Astrocyte of the spinal cord (primary cell): ENCODE results near the gene IQCK.

Experiments used
- DNase-seq: peaks from one replicate; pipeline ENCODE4 v3.0.0; 2011; ENCODE audit warnings: low read depth, low spot score
- H3K4me3 ChIP-seq: 2 replicates; pipeline ENCODE4 v1.5.1; 2011; ENCODE audit warnings: low read depth, mild to moderate bottlenecking, low read length, moderate library complexity
- CTCF ChIP-seq: IDR thresholded peaks from 2 replicates; pipeline ENCODE4 v1.5.1; 2012; ENCODE audit warnings: low read depth, mild to moderate bottlenecking, low read length, inconsistent platforms
- in situ Hi-C: cut with HindIII; loops from 2 replicates; pipeline ENCODE4 v1.10.0; 2017; ENCODE audit warnings: low sequenced_read_pairs

The IQCK gene

GRCh38 chr16:19829844-19830692 is 112.0 kb downstream of the IQCK start:
- no peak overlapping the region for H3K4me3 ChIP-seq
- no peak for TF ChIP-seq CTCF
- in situ Hi-C loops, result no loop called here
- no peak for DNase-seq

- in situ Hi-C loops, result no loop called here
- H3K4me3 ChIP-seq, result no peak overlapping the region
- TF ChIP-seq CTCF, result no peak
- DNase-seq, result no peak
Measured at GRCh38 chr16:19830902-19831560, 113.0 kb downstream of the IQCK start.

- TF ChIP-seq CTCF, result no peak
- no peak overlapping the region for H3K4me3 ChIP-seq
- in situ Hi-C loops, result no loop called here
- peak; percentile 82 for DNase-seq
Measured at GRCh38 chr16:19831678-19832077, 113.6 kb downstream of the IQCK start.

GRCh38 chr16:19833176-19833575 is 115.1 kb downstream of the IQCK start:
- H3K4me3 ChIP-seq, result no peak overlapping the region
- no peak for TF ChIP-seq CTCF
- in situ Hi-C loops, result no loop called here
- DNase-seq, result no peak

GRCh38 chr16:19833581-19833980 is 115.5 kb downstream of the IQCK start:
- no peak overlapping the region for H3K4me3 ChIP-seq
- DNase-seq, result no peak
- in situ Hi-C loops, result no loop called here
- TF ChIP-seq CTCF, result no peak

GRCh38 chr16:19835196-19835595 is 117.1 kb downstream of the IQCK start:
- in situ Hi-C loops, result no loop called here
- no peak for DNase-seq
- no peak overlapping the region for H3K4me3 ChIP-seq
- TF ChIP-seq CTCF, result no peak
